Activated naive CD8-positive, alpha-beta T cell treated with anti-CD3 and anti-CD28 coated beads, Interleukin-2, amount 10 ng/mL, durations not matched to agents 7 days and 5 days (primary cell): ENCODE measurements around the gene TOP2A. TPM values are rescaled to one million over a fixed set of nuclear protein-coding genes. Genes with fewer than 3 reads are reported as not detected.

Source experiments
- ATAC-seq: fragments of 150-1000 bp; cut with Tn5 transposase; one replicate; pipeline ENCODE4 v1.10.0; 2021; ENCODE audit warnings: low read depth, moderate library complexity
- POLR2A ChIA-PET: fragments of 350-600 bp; sonication (Branson Sonifier 250); formaldehyde crosslinking; loops from one replicate; lab custom pipeline; 2021; ENCODE audit warnings: antibody characterized with exemption; lab: Charles Lee
- DNase-seq: peaks from one replicate; pipeline ENCODE4 v3.0.0; 2021
- H3K27ac Mint-ChIP-seq: one replicate; pipeline ENCODE4 v1.8.0; 2022; ENCODE audit warnings: mild to moderate bottlenecking, mixed read lengths
- H3K27me3 Mint-ChIP-seq: one replicate; pipeline ENCODE4 v1.8.0; 2022; ENCODE audit warnings: mild to moderate bottlenecking, moderate library complexity, mixed read lengths
- H3K36me3 Mint-ChIP-seq: one replicate; pipeline ENCODE4 v1.8.0; 2021; ENCODE audit warnings: mild to moderate bottlenecking, mixed read lengths
- H3K4me1 Mint-ChIP-seq: one replicate; pipeline ENCODE4 v1.8.0; 2021; ENCODE audit warnings: mixed read lengths
- H3K4me3 Mint-ChIP-seq: one replicate; pipeline ENCODE4 v1.8.0; 2022; ENCODE audit warnings: mild to moderate bottlenecking, moderate library complexity, mixed read lengths
- H3K9me3 Mint-ChIP-seq: one replicate; pipeline ENCODE4 v1.8.0; 2021; ENCODE audit warnings: mixed read lengths
- total RNA-seq, 2 experiments: library from RNA; stranded (reverse); gene quantifications; one replicate each; pipeline ENCODE4 v1.2.3, GENCODE V29; 2021

TOP2A gene
- total RNA-seq, 2 experiments from 2014 or later, result 313 to 314 TPM

DNA sequence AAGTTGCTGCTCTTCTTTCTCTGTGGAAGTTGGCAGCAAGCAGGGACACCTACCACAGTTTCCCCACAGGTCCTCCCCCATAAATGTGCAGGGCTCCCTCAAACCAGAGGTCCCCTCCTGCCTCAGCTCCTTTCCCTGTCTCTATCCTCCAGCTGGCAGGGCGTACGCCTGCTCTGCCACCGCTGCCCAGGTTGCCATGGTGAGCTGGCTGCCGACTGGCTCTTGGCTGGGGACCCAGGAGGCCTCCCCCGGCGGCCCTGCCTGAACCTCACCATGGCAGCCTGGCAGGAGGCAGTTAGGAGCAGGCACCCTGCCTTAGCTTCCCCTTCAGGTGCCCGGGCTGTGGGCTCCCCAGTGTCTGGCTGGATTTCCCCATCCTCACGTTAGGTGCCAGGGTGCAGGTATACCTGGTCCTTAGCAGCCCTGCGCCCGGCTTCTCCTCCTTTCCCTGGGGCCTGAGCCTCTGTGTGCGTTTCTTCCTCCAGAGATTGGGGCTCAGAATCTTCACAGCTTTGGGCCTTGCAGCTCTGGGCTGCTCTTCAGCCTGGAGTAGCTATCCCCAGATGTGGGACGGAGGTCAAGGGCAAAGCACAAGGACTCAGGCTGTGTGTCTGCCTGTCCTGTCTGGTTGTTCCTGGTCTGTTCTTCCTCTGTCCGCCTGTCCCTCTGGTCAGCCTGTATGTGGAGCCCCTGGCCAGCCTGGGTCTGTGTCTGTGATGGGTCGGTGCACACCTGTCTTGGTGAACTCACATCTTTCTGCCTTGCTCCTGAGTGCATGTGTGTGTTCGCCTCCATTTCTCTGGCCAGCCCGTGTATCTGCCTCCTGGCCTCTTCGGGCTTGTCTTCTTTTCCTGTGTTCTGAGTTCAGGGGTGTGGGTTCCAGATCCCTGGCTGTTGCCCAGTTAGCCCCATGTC lies 68.9 kb downstream of the TOP2A start:
- H3K4me3 Mint-ChIP-seq, result no peak overlapping the region
- H3K27me3 Mint-ChIP-seq, result no peaks in the 10 kb centered on the region
- ATAC-seq (no peak), DNase-seq (no peak)
- POLR2A ChIA-PET, result interaction anchor here (0.9 kb wide), 1 partner anchor 60 kb away, joined by 4 read pairs; no protein-coding TSS in a partner anchor
- H3K4me1 Mint-ChIP-seq, result peaks cover 56% of the 10 kb centered on the region
- H3K36me3 Mint-ChIP-seq, result peaks cover 17% of the 10 kb centered on the region
- H3K9me3 Mint-ChIP-seq, result no peaks in the 10 kb centered on the region
- H3K27ac Mint-ChIP-seq, result peak overlapping the region; percentile 73

DNA sequence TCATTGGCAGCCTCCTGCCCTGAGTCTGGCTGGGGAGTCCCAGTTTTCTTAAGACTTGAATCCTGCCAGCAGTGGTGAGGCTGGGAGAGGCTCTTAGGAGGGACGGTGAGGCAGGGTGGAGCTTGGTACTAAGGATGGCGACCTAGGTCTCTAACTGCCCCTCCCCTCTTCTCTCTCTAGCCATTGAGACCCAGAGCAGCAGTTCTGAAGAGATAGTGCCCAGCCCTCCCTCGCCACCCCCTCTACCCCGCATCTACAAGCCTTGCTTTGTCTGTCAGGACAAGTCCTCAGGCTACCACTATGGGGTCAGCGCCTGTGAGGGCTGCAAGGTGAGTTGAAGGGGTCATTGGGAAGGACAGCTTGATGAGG lies 69.6 kb downstream of the TOP2A start:
- H3K4me3 Mint-ChIP-seq, result peak overlapping the region; percentile 67
- DNase-seq (no peak), ATAC-seq (no peak)
- H3K9me3 Mint-ChIP-seq, result no peaks in the 10 kb centered on the region
- peaks cover 63% of the 10 kb centered on the region for H3K4me1 Mint-ChIP-seq
- H3K27me3 Mint-ChIP-seq, result no peaks in the 10 kb centered on the region
- H3K36me3 Mint-ChIP-seq, result peaks cover 23% of the 10 kb centered on the region
- POLR2A ChIA-PET, result interaction anchor here (0.9 to 1.0 kb wide), 2 partner anchors 38 to 60 kb away, joined by 4 read pairs; no protein-coding TSS in a partner anchor
- H3K27ac Mint-ChIP-seq, result peak overlapping the region; percentile 66

DNA sequence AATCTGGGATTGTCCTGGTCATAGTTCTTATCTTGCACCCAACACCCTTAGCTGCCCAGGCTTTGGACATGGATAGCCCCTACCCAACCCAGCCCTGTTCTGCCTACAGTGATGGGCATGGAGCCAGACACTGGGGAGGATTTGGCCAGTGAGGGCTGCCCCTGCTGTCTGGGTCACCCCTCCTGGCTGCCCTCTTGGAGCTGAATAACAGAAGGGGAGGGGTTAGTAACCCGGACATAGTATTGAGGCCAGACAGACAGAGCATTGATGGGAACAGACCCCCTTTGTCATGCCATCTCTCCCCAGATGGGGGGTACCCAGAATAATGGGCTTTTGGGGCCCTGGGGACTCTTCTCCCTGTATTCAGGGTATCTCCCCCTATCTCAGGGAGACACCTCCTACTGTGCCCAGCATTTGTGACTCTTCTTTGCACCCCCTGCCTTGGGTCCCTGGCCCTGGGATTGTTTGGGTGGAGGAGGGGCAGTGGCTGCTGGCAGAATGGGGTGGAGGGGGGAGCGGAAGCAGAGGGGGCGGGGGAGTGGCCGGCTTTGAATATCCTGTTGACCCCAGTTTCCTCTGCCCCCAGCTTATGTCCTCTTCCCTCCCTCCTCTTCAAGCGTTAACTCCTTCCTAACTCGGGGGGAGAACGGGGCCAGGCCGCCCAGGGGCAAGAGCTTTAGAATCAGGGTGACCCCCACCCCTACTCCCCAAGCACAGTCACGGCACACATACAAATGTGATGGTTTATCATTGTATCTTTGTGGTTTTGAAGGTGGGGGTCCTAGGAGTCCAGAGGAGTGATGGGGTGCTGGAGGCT lies 70.2 kb downstream of the TOP2A start:
- ATAC-seq (no peak), DNase-seq (no peak)
- Mint-ChIP-seq H3K9me3 (no peaks in the 10 kb centered on the region), H3K4me1 (peaks cover 62% of the 10 kb centered on the region), H3K27me3 (no peaks in the 10 kb centered on the region), H3K27ac (peak overlapping the region; percentile 66), H3K4me3 (peak overlapping the region; percentile 67), H3K36me3 (peaks cover 28% of the 10 kb centered on the region)
- POLR2A ChIA-PET, result interaction anchor here (0.5 to 1.0 kb wide), 4 partner anchors 25 to 67 kb away, joined by 3 to 5 read pairs (median 4); no protein-coding TSS in a partner anchor

DNA sequence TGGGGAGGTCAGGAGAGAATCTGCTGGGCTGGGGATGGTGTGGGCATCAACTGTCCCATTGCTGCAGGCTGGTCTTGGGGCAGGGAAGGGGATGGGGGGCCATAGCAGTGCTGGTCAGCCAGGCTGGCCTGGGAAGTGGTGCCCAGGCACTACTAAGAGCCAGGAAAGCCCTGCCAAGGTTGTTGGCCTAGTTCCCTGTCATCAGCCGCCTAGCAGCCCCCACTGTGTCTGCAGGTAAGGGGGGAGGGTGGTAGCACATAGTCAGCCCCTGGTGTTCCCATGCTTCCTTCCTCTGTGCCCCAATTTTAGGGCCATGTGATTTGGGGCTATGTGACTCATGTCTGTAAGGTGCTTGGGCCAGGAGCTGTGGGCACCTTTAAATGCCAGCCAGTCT lies 70.9 kb downstream of the TOP2A start:
- POLR2A ChIA-PET, result interaction anchor here (0.5 to 1.8 kb wide), 2 partner anchors 40 to 68 kb away, joined by 5 read pairs; no protein-coding TSS in a partner anchor
- H3K36me3 Mint-ChIP-seq, result peaks cover 24% of the 10 kb centered on the region
- H3K27me3 Mint-ChIP-seq, result no peaks in the 10 kb centered on the region
- H3K4me3 Mint-ChIP-seq, result peak overlapping the region; percentile 67
- DNase-seq (no peak), ATAC-seq (no peak)
- peak overlapping the region; percentile 58 for H3K27ac Mint-ChIP-seq
- peaks cover 57% of the 10 kb centered on the region for H3K4me1 Mint-ChIP-seq
- H3K9me3 Mint-ChIP-seq, result no peaks in the 10 kb centered on the region

DNA sequence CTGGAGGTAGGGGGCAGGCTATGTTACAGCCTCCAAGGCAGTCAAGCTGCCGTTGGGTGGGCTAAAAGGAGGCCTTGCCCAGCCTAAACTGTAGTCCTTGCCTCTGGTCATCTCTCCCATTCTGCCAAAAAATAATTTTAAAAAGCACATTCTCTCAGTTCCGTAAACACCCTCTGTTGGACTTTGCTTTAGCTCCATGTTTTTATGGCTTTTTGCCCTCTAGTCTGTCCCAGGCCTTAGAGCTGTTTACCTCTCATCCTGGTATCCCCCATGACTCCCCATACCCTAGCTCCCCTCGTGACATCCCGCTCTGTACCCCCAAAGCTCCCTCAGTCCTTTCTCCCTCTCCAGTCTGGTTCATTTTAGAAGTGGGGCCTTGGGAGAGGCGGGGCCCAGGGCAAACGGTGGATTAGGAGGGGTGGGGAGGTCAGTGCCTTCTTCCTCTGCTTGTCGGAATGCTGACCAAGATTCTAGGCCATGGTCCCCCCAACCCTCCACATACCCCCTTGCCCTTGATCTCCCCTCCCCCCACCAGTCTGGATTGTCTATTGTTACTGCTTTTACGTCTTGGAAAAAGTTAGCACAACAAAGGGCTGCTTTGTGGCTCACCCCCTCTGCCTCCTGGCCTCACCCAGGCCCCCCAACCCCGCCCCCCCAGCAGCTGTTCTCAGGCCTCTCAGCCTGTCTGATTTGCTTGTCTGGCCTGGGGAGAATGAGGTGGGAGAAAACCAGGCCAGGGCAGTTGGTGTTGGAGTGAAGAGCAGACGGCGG lies 71.5 kb downstream of the TOP2A start:
- Mint-ChIP-seq H3K4me3 (peak overlapping the region; percentile 67), H3K4me1 (peaks cover 57% of the 10 kb centered on the region), H3K9me3 (no peaks in the 10 kb centered on the region), H3K27ac (peak overlapping the region; percentile 77), H3K27me3 (no peaks in the 10 kb centered on the region), H3K36me3 (peaks cover 25% of the 10 kb centered on the region)
- ATAC-seq (no peak), DNase-seq (no peak)
- POLR2A ChIA-PET, result interaction anchor here (1.1 to 8.7 kb wide), 7 partner anchors 16 to 195 kb away, joined by 3 to 170 read pairs (median 4); partner anchors contain the start of gene TOP2A

DNA sequence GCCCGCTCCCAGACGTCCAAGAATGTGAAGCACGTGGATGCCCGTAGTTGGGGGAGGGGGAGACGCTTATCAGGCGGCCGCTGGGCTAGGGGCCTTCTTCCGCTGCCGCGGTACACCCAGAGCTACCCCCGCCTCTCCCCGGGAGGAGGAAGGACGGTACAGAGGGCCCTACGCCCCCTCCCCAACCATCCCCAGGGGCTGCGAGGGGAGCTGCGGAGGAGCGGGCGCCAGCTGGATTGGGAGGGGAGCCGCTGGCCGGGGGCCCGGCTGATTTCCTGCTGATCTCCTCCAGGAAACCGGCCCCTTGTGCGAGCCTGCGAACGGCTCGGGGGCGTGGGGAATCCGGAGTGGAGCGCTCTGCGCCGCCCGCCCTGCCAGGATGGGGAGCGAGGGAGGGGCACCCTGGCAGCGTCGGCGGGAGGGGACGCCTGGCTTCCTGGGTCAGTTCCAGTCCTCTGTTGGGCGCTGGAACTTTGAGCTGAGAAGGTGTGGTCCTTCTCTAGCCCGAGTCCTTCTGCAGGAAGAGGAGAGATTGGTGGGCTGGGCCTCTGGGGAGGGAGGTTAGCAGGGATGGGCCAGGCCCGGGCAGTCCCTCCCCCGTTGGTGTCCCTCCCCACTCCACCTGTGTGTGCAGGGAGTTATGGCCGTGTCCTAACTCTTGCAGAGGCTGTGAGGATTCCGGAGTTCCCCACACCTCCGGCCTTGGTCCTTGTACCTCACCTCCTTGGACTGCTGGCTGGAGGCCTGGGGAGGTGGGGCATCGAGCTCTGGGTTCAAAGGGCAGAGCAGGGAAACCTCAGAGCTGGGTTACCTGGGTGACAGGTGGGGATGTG lies 72.3 kb downstream of the TOP2A start:
- POLR2A ChIA-PET, result interaction anchor here (0.5 to 8.7 kb wide), 9 partner anchors 17 to 1344 kb away, joined by 3 to 170 read pairs (median 3); partner anchors contain the start of genes EIF1 and TOP2A
- H3K9me3 Mint-ChIP-seq, result no peaks in the 10 kb centered on the region
- H3K4me3 Mint-ChIP-seq, result peak overlapping the region; percentile 68
- H3K27ac Mint-ChIP-seq, result peak overlapping the region; percentile 56
- ATAC-seq, result peak; percentile 27
- H3K4me1 Mint-ChIP-seq, result peaks cover 63% of the 10 kb centered on the region
- peaks cover 29% of the 10 kb centered on the region for H3K36me3 Mint-ChIP-seq
- no peak for DNase-seq
- no peaks in the 10 kb centered on the region for H3K27me3 Mint-ChIP-seq

DNA sequence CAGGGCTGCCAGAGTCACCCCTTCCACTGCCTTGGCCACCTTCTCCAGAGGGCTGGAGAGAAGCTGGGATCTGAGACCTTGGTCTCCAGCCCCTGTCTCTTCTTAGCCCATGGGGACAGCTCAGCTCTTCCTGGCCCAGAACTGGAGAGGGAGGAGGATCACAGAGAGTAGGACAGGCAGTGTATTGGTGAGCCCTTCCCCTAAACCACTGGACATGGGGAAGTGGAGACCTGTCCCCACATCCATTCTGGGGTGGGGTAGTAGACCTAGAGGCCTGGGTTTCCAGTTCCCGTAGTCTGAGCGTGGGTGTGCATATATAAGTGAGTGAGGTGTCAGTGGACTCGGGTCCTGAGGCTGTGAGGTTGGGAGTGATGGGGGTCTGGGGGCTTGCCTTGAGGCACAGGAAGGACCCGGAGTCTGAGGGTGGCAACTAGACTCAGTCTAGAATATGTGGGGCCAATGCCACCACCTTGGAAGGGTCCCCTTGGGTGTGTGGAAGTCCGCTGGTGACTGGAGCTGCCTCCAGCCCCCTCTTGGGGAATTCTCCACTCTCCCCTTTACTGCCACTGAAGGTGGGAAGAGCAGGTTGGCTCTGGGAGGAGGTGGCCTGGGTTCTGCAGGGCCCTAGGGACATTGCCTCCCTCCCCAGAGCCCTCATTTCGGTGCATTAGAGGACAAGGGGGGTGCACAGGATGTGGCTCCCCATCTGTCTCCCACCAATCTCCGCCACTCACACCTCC lies 73.1 kb downstream of the TOP2A start:
- DNase-seq (no peak), ATAC-seq (no peak)
- POLR2A ChIA-PET, result interaction anchor here (0.5 to 8.7 kb wide), 7 partner anchors 18 to 1344 kb away, joined by 3 to 170 read pairs (median 3); partner anchors contain the start of genes EIF1 and TOP2A
- Mint-ChIP-seq H3K9me3 (no peaks in the 10 kb centered on the region), H3K36me3 (peaks cover 32% of the 10 kb centered on the region), H3K27me3 (no peaks in the 10 kb centered on the region), H3K27ac (peak overlapping the region; percentile 56), H3K4me1 (peaks cover 65% of the 10 kb centered on the region), H3K4me3 (peak overlapping the region; percentile 68)

DNA sequence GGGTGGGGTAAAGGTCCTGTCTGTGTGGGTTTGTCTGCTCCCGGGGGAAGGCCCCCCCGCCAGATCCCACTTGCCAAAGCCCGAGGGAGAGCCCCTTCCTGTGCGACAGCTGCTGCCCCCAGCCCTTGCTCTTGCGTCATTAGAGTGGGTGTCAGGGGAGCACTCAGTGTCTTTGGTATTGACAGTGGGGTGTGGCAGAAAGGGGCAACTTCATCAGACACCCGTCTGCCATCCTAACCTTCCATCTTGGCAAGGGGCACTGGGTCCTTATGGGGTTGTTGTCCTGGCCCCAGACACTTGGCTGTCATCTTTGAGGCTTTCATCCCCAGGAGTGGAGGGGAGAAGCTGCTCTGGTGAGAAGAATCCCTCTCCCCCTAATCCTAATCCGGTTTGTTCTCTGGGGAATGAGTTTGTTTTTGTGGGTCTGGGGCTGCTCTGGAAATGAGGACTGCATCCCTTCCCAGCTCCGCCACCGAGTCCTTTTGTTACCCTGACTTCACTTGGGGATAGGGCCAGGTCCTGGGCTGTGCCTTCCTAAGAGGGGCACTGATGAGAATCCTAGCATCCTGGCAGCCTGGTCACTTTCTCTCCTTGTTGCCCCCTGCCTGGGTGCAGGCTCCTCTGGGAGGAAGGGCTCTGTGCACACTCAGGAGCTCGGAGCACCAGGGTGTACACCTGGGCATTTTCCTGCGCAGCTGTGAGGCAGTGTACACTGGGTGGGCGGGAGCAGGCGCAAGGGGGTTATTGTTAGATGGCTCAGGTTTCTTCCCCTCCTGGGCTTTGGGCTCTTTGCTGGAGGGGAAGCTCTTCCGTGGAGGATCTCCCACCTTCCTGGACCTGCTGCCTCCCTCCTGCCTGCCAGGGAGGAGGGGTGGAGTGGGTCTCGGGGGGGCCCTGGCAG lies 74.2 kb downstream of the TOP2A start:
- Mint-ChIP-seq H3K4me1 (peaks cover 65% of the 10 kb centered on the region), H3K27ac (peak overlapping the region; percentile 60), H3K9me3 (no peaks in the 10 kb centered on the region), H3K4me3 (peak overlapping the region; percentile 84), H3K27me3 (no peaks in the 10 kb centered on the region), H3K36me3 (peaks cover 30% of the 10 kb centered on the region)
- ATAC-seq, result no peak
- DNase-seq, result no peak
- POLR2A ChIA-PET, result interaction anchor here (1.3 to 8.7 kb wide), 2 partner anchors 18 to 28 kb away, joined by 3 to 170 read pairs; no protein-coding TSS in a partner anchor

DNA sequence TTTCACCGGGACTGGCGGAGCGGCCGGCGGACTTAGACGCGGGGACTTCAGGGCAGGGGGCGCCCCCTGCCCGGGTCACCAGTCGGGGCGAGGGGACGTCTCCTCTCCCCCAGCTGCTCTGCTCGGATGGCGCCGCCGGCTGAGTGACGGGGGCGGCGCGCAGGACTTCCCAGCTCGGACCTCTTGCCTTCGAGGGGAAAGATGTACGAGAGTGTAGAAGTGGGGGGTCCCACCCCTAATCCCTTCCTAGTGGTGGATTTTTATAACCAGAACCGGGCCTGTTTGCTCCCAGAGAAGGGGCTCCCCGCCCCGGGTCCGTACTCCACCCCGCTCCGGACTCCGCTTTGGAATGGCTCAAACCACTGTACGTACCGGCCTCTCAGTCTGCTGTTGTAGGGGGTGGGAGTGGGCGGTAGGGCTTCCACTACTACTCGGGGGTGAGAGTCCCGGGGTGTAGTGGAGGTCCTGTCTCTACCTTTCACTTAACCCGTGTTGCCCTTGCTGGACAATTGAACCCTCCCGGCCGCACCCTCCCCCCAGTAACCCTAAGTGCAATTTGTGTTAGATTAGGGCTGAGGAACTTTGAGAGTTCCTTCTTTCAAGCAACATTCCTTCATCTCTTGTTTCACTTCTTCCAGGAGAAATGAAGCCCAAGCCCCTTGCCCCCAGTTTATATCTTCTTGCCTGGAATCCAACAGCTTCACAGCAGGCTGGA lies 75.0 kb downstream of the TOP2A start:
- H3K4me1 Mint-ChIP-seq, result peaks cover 65% of the 10 kb centered on the region

More for the DNA sequence above, 75.0 kb downstream of the TOP2A start:
- Mint-ChIP-seq H3K27ac (peak overlapping the region; percentile 73), H3K36me3 (peaks cover 34% of the 10 kb centered on the region), H3K9me3 (peaks cover 1% of the 10 kb centered on the region), H3K27me3 (no peaks in the 10 kb centered on the region), H3K4me3 (peak overlapping the region; percentile 84)
- POLR2A ChIA-PET, result interaction anchor here (8.7 kb wide), 1 partner anchor 17 kb away, joined by 170 read pairs; no protein-coding TSS in a partner anchor
- ATAC-seq, result no peak
- no peak for DNase-seq
